Ovary (tissue), 3 donors: ENCODE measurements around the gene GHRL.

Source experiments
- CTCF ChIP-seq, 3 donors: fragments of 450-650 bp in 2 of 3; fragments of 200-600 bp in 1 of 3; IDR thresholded peaks; one replicate each; pipeline versions ENCODE4 v1.5.1 to v1.8.0; 2016 to 2022; ENCODE audit warnings: antibody characterized with exemption in 3 of 3, mild to moderate bottlenecking in 1 of 3
- EP300 ChIP-seq: sonication (generic); formaldehyde crosslinking; IDR thresholded peaks from one replicate; pipeline ENCODE4 v1.6.1; 2017; ENCODE audit warnings: antibody characterized with exemption
- POLR2A ChIP-seq: fragments of 450-650 bp; IDR thresholded peaks from one replicate; pipeline ENCODE4 v1.6.1; 2017; ENCODE audit warnings: antibody characterized with exemption, mild to moderate bottlenecking, moderate library complexity
- donor health status: DM: no; HTN: no; CAD: no.

- TF ChIP-seq EP300 (no peak), CTCF (IDR thresholded peaks at IDR 0.05) (no peak), POLR2A (no peak)
Observed at GRCh38 chr3:10288575-10288960, 4.2 kb downstream of the GHRL start.
